Erythroblast (primary cell): ENCODE results near the gene FBXO46.

ENCODE experiments used
- GATA1 ChIP-seq: IDR thresholded peaks from 2 replicates; pipeline ENCODE4 v1.6.1; 2011; ENCODE audit warnings: low read depth, mild to moderate bottlenecking, control low read depth, low read length, moderate library complexity
- POLR2A ChIP-seq: IDR thresholded peaks from 2 replicates; pipeline ENCODE4 v1.6.1; 2011; ENCODE audit warnings: mild to moderate bottlenecking, low read length

DNA sequence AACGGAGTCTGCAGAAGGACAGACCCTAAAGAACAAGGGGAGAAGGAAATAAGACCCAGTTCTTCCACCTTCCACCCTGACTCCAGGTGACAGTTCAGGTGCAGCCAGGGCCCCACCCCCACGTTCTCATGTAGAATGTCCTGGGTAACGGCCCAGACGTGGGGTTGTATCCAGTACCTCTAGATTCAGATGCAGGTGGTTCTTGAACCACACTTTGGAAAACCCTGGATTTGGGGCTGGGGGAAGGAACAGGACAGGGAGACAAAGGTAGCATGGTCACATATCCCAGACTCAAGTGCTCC is 49.4 kb upstream of the FBXO46 start:
- no peak for TF ChIP-seq POLR2A
- TF ChIP-seq GATA1, result no peak
